Right atrium auricular region (tissue), 2 donors: ENCODE results near the gene FAM53B. TPM values are rescaled to one million over a fixed set of nuclear protein-coding genes. Genes with fewer than 3 reads are reported as not detected.

Experiments used
- DNase-seq: peaks from one replicate; pipeline ENCODE4 v3.0.0-alpha.2; 2019; ENCODE audit warnings: low spot score
- H3K27ac ChIP-seq, 2 donors: fragments of 200-600 bp; sonication (generic); 1 replicate in 1 of 2; 2 replicates in 1 of 2; pipeline ENCODE4 v1.5.1; 2016 to 2019
- H3K27me3 ChIP-seq, 2 donors: fragments of 200-600 bp; sonication (generic); one replicate each; pipeline versions ENCODE4 v1.5.1 to v1.6.0; 2017 to 2019
- H3K36me3 ChIP-seq: fragments of 200-600 bp; sonication (generic); one replicate; pipeline ENCODE4 v1.5.1; 2016
- H3K4me1 ChIP-seq, 2 donors: fragments of 200-600 bp; sonication (generic); one replicate each; pipeline versions ENCODE4 v1.5.1 to v1.6.0; 2017 to 2019
- H3K4me3 ChIP-seq, 2 donors: fragments of 200-600 bp; sonication (generic); 1 replicate in 1 of 2; 2 replicates in 1 of 2; pipeline ENCODE4 v1.5.1; 2017 to 2019; ENCODE audit warnings: mild to moderate bottlenecking in 1 of 2, moderate library complexity in 1 of 2
- H3K9me3 ChIP-seq, 2 donors: fragments of 200-600 bp; sonication (generic); one replicate each; pipeline ENCODE4 v1.5.1; 2019
- CTCF ChIP-seq, 2 donors: fragments of 200-600 bp; sonication (generic); IDR thresholded peaks; one replicate each; pipeline ENCODE4 v1.5.1; 2019; ENCODE audit warnings: antibody characterized with exemption in 2 of 2
- total RNA-seq, 2 donors: library from RNA; depleted of rRNA; stranded (reverse); fragments of >200 nt; gene quantifications; one replicate each; pipeline ENCODE4 v1.1.0, GENCODE V29; 2016

Gene FAM53B
- total RNA-seq, 2 donors from 2014 or later = 30.3 to 31.1 TPM

- no peak for DNase-seq
- TF ChIP-seq CTCF (IDR thresholded peaks at IDR 0.05) = no peak
- H3K4me1 ChIP-seq = peaks cover 0 to 58% of the 10 kb centered on the region in 2 donors
Observed at GRCh38 chr10:124656113-124656490, 88.1 kb downstream of the FAM53B start.

DNA sequence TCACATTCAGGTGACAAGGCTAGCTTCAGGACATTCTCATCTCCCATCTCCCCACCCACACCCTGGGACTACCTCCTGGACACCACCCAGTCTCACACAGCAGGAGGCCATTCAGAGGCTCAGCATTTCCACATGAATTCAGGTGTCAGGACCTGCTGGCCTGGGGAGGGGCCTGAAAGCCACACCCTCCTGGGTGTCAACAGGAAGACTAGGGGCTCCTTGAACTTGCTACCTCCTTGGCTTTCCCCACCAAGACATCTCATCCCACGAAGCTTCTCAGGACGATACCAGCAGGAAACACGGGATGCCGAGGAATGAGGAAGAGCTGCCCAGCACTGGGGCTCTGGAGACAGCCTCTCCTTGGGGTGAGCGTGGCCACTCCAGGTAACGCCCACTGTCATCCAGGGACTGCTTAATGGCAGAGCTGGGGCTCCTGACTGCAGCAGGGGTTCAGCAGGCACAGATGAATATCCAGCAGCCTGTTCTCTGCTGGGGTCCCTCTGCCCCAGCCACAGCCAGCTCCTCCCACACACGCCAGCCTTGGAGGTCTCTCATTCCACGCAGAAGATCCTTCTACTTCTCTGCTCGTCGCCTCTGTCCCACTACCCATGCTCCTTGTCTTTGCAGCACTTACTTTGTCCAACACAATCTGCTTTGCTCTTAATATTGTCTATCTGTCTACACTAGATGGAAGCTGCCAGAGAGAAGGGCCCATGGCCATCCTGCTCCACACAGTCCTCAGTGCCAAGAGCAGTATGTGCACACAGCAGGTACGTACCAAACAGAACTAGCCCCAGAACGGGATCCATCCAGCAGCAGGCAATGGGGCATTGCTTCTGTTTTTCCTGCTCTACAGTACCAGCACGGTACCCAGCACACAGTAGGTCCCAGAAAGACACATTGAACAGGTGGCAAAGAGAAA, 88.7 kb downstream of the FAM53B start:
- no peak overlapping the region for H3K4me3 ChIP-seq
- no peak for TF ChIP-seq CTCF (IDR thresholded peaks at IDR 0.05)
- no peaks in the 10 kb centered on the region for H3K9me3 ChIP-seq
- H3K27me3 ChIP-seq = no peaks in the 10 kb centered on the region
- no peaks in the 10 kb centered on the region for H3K36me3 ChIP-seq
- H3K4me1 ChIP-seq = peaks cover 0 to 64% of the 10 kb centered on the region in 2 donors
- H3K27ac ChIP-seq = peak overlapping the region; percentile 2 to 21
- no peak for DNase-seq

More at GRCh38 chr10:124656113-124656490, 88.1 kb downstream of the FAM53B start:
- Histone ChIP-seq H3K27me3 (no peaks in the 10 kb centered on the region), H3K27ac (no peak overlapping the region), H3K4me3 (no peak overlapping the region), H3K36me3 (no peaks in the 10 kb centered on the region), H3K9me3 (no peaks in the 10 kb centered on the region)

- no peaks in the 10 kb centered on the region for H3K36me3 ChIP-seq
- no peak for TF ChIP-seq CTCF (IDR thresholded peaks at IDR 0.05)
- no peaks in the 10 kb centered on the region for H3K27me3 ChIP-seq
- peaks cover 0 to 66% of the 10 kb centered on the region in 2 donors for H3K4me1 ChIP-seq
- no peak overlapping the region for H3K4me3 ChIP-seq
- no peak for DNase-seq
- peak overlapping the region; percentile 21 to 47 for H3K27ac ChIP-seq
- no peaks in the 10 kb centered on the region for H3K9me3 ChIP-seq
Observed at GRCh38 chr10:124654686-124655085, 89.5 kb downstream of the FAM53B start.

DNA sequence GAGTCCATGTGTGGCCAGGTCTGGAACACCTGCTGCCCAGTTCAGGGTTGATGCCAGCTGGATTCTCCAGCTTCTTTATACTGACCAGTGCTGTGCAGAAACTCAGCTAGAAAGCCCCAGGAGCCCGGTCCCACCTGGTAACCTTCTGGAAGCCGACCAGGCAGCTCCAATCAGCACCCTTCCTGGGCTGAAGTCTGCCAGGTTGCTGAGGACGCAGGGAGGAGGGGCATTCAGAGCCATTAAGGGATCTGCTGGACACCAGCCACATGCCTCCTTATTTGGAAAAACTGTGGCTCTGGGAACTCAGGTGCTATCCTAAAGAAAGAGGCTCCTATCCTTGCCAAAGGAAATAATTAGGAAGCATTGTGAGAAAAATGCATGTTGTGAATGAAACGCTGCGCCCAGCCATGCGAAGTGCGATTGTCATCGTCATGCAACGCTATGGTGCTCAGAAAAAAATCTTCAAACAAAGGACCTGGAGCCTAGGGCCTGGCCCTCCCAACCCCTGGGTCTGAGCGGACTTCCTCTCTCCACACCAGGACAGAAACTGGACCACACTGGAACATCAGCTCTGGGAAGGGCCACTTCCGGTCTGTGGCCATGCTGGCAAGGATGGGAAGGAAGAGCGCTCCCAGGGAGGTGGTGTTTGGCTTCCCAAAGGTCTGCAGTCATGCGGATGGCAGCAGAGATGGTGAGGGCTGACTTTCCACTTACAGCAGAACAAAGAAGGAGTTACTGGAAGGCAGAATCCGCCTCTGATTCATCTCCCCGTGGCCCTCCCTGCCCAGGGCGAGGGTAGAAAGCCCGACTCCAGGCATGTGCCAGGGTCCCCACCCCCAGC, 90.1 kb downstream of the FAM53B start:
- Histone ChIP-seq H3K9me3 (no peaks in the 10 kb centered on the region), H3K36me3 (no peaks in the 10 kb centered on the region), H3K27ac (peak overlapping the region; percentile 21 to 47), H3K27me3 (no peaks in the 10 kb centered on the region), H3K4me1 (peaks cover 0 to 68% of the 10 kb centered on the region in 2 donors), H3K4me3 (no peak overlapping the region)
- DNase-seq = no peak
- no peak for TF ChIP-seq CTCF (IDR thresholded peaks at IDR 0.05)

GRCh38 chr10:124653311-124653710, 90.9 kb downstream of the FAM53B start:
- Histone ChIP-seq H3K27ac (peak overlapping the region; percentile 21 to 47), H3K36me3 (no peaks in the 10 kb centered on the region), H3K4me1 (peaks cover 0 to 75% of the 10 kb centered on the region in 2 donors), H3K27me3 (no peaks in the 10 kb centered on the region), H3K4me3 (no peak overlapping the region), H3K9me3 (no peaks in the 10 kb centered on the region)
- no peak for TF ChIP-seq CTCF (IDR thresholded peaks at IDR 0.05)
- no peak for DNase-seq
